KOPT-K1 (cell line): ENCODE data around the gene CPD.

Experiments used
- H3K27ac ChIP-seq: fragments of 200-600 bp; sonication (generic); 2 replicates; pipeline ENCODE4 v1.5.1; 2016; ENCODE audit warnings: antibody characterized with exemption, mild to moderate bottlenecking, low read depth, low read length; ENCODE audit not compliant: poor library complexity, severe bottlenecking
- H3K36me3 ChIP-seq: fragments of 200-600 bp; sonication (generic); 2 replicates; pipeline ENCODE4 v1.5.1; 2017; ENCODE audit warnings: antibody characterized with exemption, mild to moderate bottlenecking, low read length, moderate library complexity; ENCODE audit not compliant: insufficient read depth
- H3K9me3 ChIP-seq: fragments of 200-600 bp; sonication (generic); 2 replicates; pipeline ENCODE4 v1.5.1; 2017; ENCODE audit warnings: antibody characterized with exemption, low read length, mild to moderate bottlenecking; ENCODE audit not compliant: insufficient read depth, poor library complexity, severe bottlenecking

Gene CPD

DNA sequence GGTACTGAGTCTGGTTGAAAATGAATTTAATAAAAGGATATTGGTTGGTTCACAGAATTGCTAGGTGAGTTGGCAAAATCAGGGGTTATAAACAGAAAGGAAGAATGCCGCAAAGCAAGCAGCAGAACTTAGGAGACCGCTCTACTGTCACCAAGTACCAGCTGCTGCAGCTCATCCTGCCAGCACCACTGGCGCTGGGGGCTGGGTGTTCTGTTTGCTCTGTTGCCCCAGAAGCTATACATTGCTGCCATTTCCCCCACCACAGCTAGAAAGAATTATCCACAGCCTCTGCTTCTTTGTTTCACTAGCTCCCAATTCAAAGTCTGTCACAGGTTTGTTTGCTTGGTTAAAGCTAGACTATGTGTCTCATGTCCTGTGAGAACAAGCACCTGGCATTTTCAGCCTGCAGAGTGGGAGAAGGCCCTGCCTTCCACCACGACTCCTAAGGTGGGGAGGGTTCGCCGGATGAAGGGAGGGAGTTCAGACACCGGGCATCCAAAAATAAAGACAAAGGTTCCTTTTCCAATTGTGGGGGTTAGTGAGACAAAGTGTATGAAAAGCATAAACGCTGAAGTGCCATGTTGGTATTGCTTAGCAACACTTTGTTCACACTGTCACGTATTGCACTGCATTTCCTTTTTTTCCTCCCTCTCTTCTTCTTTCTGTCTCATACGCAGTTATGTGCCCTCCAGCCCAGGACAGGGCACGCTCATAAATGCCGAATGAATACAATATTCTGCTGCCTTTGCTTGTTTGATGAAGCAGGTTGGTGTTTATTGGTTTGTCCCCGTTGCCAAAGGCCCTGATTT is 9.6 kb upstream of the CPD start:
- no peaks in the 10 kb centered on the region for H3K9me3 ChIP-seq
- H3K36me3 ChIP-seq = no peaks in the 10 kb centered on the region
- H3K27ac ChIP-seq = no peak overlapping the region

DNA sequence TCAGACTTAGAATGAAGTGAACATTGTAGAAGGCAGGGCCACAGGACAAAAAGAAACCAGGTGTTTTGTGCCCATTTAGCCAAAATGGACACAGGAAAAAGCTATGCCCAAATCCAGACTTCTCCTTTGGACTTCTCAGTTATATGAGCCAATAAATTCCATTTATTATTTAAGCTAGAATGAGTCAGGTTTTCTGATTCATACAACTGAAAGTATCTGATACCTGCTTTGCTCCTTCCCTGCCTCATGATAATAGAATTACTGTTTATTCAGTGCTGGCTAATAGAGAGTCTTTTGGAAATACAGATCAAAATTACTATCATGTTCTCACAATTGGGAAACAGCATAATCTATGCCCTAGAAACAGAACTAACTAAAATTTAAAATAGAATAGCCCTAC is 8.7 kb upstream of the CPD start:
- H3K27ac ChIP-seq = no peak overlapping the region
- H3K36me3 ChIP-seq = no peaks in the 10 kb centered on the region
- no peaks in the 10 kb centered on the region for H3K9me3 ChIP-seq

DNA sequence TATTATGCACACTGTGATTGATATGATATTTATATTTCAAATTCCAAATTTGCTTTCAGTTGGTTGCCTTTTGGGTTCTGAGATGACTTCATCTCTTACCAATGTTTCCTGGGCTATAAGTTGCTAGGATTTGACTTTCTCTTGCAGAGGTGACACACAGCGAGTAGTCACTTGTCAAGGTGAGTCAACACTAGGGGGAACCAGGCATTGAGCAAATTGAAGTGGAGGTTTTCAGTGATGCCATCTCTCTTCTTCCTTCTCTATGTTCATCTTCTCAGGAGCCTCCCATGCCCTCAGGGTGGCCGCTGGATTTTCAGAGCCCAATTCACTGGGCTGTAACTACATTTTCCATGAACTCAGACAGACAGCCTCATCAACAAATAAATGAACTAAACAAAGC is 6.0 kb upstream of the CPD start:
- Histone ChIP-seq H3K27ac (no peak overlapping the region), H3K36me3 (no peaks in the 10 kb centered on the region), H3K9me3 (no peaks in the 10 kb centered on the region)

DNA sequence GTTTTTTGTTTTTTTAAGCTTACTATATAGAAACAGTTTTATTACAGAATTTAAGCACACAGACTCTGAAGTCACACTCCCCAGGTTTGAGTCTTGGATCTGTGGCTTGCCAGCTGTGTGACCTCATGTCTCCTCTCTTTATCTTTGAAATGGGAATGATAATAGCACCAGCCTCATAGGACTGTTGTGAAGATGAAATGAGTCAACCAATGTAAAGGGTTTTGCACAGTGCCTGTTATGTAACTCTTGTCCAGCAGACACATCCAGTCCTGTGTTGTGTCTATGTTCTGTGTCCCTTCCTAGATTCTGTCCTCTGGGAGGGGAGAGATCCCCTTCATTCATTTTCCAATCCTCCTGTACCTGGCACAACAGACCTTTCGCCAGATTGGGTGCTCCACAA is 3.1 kb upstream of the CPD start:
- H3K9me3 ChIP-seq = no peaks in the 10 kb centered on the region
- no peak overlapping the region for H3K27ac ChIP-seq
- H3K36me3 ChIP-seq = no peaks in the 10 kb centered on the region

DNA sequence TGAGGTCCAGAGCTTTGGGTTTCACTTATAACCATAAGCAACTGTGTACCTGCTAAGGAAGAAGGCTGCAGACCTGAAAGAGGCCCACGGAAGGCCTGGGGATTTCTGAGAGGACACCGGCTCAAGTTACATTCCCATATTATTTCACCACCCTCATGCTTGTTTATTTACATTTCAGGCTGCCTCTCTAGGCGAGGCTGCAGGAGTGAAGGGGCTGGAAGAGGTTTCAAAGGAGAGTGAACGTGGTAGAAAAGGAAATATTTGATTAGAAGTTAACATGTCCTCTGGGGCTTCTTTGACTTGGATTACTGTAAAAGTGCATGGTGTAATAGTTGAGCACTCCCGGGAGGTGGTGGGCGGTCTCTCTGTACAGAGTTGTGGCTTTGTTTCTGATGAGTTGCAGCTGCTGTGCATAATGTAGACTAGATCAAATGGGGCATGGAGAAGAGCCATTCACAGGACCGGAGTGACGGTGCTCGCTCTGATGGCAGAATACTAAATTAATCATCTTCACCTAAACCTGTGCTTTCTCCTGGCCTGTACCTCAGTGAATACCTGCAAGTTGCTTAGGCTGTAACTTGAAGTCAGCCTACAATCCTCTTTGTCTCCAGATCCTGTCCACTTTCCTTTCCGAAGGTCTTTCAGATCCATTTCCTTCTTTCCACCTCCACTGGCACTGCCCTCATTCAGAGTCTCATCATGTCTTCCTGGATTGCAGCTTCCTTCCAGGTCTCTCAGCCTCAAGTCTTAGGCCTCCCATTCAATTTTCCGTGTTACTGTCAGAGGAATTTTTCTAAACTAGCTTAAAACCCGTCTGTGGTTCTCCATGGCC is 1.9 kb upstream of the CPD start:
- Histone ChIP-seq H3K9me3 (no peaks in the 10 kb centered on the region), H3K36me3 (no peaks in the 10 kb centered on the region), H3K27ac (no peak overlapping the region)

DNA sequence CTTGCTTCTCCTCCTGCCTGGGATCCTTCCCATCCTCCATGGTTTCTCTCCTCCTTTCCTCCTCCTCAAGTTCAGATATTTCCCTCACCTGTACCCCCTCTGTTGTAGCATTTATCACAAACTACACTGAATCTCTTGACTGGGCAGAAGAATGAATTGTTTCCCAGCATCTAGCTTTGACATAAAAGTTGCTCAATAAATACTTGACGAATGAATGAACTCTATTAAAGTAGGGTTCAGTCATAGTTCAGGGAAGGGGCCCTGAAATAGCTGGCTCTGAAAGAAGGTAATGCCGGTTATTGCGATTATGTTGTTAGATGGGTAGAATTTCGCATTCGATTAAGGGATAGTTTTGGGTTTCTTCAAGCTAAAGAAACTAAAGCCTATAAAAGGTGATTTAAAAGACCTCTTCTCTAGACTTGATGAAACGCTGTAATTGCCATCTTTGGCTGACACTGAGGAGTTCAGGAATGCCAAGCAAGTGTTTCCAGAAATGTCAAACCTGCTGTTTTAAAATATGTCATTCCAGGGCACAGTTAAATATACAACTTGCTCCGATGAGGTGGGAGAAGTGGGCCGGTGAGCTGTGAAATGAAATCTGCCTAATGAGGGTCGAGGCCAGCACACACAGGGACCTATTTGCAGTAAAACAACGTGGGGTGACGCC is 1.0 kb upstream of the CPD start:
- Histone ChIP-seq H3K36me3 (no peaks in the 10 kb centered on the region), H3K27ac (no peak overlapping the region), H3K9me3 (no peaks in the 10 kb centered on the region)

DNA sequence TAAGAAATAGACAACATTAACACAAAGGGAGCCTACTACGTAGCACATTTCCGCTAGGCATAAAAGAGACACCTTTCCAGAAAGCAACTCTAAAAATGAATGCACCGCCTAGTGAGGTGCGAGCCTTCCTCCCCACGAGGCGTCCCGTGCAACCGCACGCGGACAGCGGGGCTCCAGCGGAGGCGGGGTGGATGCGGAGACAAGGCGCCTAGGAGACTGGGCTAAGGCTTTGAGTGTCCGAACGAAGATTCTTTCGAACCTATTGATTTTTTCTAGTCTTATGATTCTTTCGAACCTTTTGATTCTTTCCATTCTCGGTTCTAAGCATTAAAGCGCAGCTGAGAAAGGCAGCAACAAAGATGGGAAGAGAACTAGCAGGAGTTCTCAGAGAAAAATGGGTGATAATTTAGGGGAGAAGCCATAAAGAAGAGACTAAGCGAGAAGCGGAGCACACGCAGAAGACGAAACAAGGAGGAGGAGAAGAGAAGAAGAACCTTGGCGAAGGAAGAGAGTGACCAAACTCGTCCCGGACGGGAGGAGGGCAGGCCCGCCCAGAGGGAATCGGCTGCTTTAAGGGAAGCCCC is 394 bp upstream of the CPD start:
- no peaks in the 10 kb centered on the region for H3K9me3 ChIP-seq
- H3K36me3 ChIP-seq = no peaks in the 10 kb centered on the region
- H3K27ac ChIP-seq = peak overlapping the region; percentile 51

DNA sequence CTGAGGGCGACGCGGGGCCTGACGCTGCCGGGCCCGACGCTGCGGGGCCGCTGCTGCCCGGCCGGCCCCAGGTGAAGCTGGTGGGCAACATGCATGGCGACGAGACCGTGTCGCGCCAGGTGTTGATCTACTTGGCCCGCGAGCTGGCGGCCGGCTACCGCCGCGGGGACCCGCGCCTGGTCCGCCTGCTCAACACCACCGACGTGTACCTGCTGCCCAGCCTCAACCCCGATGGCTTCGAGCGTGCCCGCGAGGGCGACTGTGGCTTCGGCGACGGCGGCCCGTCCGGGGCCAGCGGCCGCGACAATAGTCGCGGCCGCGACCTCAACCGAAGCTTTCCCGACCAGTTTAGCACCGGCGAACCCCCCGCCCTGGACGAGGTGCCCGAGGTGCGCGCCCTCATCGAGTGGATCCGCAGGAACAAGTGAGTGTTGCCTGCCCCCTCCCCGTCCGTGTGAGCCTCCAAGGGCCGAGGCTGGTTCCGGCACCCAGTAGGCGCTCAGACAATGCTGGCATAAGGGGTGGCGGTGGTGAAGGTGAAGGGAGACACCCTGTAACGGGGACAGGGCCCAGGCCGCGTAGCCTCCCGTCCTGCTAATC is 676 bp downstream of the CPD start:
- Histone ChIP-seq H3K27ac (peak overlapping the region; percentile 51), H3K36me3 (no peaks in the 10 kb centered on the region)

DNA sequence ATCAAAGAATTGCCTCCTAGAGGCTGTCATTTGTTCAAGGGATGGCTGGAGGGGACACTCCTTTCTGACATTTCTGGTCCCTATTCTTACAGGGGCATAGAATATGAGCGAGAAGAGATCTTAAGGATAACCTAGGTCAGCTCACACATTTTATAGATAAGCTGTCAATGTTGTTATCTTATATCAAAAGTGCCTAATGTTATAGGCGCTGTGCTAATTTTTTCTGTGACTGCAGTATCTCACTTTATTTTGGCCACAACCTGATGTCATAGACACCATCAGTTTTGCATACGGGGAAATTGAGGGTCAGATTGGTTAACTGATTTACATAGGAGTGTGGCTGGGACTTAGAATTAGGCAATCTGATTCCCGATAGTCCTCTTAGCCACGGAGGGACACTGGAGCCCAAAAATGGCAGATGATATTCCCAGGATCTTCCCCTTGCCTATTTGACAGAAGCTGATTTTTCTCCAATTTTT is 1.2 kb downstream of the CPD start:
- Histone ChIP-seq H3K36me3 (no peaks in the 10 kb centered on the region; the same call in 1 of the 2 replicates), H3K27ac (peak overlapping the region; percentile 51), H3K9me3 (no peaks in the 10 kb centered on the region)

More for the DNA sequence above, 676 bp downstream of the CPD start:
- no peaks in the 10 kb centered on the region for H3K9me3 ChIP-seq

DNA sequence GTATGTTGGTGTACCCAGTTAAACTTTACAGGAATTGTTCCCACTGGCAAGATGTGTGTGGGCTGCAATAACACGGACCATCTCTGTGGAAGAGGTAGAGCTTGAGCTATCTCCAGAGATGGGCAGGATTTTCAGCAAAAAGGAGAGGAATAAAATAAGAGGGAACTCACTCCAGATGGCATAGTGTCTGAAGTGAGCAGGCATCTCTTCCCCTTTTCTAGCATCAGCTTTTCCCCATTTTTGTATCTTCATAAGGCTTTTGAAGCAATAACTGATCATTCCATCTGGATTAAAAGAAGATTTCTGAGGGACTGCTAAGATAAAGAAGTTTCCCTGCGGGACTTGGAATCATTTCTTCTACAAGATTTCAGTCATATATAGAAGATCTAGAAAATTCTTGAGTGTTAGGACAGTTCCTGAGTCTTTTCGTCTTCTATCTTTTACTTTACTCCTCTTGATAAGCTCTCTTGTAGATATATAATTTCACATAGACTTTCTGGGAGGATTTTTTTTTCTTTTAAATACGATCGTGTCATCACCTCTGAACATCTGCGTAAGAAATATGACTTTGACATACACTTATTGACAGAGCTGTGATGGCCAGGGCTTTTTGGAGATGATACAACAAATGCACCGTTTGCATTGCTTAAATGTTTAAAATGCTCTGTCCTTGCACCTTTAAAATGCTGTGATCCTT is 2.1 kb downstream of the CPD start:
- H3K27ac ChIP-seq = no peak overlapping the region
- H3K9me3 ChIP-seq = no peaks in the 10 kb centered on the region
- peaks cover 6% of the 10 kb centered on the region for H3K36me3 ChIP-seq

DNA sequence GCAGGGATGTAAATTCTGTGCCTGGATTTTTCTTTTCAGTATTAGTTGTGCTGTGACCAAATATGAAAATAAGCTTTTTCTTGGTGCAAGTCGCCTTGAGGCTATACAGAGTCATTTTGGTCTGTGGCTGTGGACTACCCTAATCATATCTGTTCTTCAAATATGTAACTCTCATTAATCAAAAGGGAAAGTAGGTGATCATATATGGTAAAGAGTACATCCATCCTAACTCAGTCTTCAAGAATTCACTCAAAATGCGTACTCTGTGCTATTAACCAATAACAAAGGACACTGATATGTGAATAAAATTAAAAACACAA is 2.6 kb downstream of the CPD start:
- Histone ChIP-seq H3K36me3 (peaks cover 11% of the 10 kb centered on the region), H3K9me3 (no peaks in the 10 kb centered on the region), H3K27ac (no peak overlapping the region)

DNA sequence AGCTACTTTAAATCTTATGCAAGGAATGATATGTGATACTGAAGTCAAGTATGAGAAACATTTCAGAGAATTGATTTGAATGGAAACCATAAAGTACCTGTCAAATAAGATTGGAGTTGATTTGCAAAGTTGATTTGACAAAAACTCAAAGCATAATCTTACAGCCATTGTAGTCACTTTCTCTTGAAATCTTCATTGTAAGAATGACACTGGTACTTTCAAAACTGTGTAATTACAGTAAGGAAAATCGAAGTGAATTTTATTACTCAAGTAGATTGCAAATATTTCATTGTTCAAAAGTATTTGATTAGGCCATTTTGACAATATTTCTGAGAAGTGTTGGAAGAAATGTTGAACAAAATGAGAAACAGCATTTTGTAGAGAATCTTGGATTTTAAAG is 3.6 kb downstream of the CPD start:
- H3K9me3 ChIP-seq = no peaks in the 10 kb centered on the region
- no peak overlapping the region for H3K27ac ChIP-seq
- peaks cover 20% of the 10 kb centered on the region for H3K36me3 ChIP-seq

DNA sequence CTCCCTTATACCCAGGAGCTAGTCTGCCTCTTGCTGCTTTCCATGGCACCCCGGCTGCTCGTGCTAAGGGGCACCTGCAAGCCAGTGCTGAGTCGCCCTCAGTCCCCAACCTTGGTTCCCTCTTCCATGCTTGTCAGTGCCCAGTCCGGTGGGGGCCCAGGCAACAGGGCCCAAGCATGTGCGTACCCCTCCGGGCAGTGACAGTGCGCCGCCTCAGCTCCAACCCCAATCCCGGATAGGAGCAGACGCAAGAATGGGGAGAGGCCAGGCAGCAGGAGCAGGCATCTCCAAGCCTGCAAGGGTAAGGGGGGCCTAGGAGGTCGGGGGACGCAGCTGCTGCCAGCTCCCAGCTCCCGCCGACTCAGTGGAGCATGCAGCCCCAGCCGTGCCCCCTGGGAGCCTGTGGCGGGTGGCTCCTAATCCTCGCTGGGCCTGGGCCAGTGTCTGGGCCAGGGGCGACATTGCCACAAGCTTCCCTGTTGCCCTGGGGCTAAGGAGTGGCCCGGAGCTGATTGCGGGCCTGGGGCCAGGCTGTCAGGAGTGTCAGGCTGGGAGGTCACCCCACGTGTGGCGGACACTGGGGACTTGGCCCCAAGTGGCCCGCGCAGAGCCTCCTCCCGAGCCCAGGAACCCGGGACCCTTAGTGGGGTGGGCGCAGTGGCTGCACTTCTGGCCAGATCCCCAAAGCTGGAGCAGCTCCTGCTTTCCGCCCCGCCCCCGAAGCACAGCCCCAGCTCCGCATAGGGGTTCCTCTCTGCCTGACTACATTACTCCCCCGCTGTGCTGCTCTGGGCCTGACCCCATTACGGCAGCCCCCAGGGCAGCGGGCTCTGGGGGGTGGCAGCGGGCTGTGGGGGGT is 9.8 kb downstream of the CPD start:
- peaks cover 54% of the 10 kb centered on the region for H3K36me3 ChIP-seq
- H3K27ac ChIP-seq = no peak overlapping the region
- H3K9me3 ChIP-seq = no peaks in the 10 kb centered on the region
